GM12875 (cell line): ENCODE measurements around the gene KCNK4.

ENCODE experiments used
- H3K4me3 ChIP-seq: one replicate; pipeline ENCODE4 v1.5.1; 2011; ENCODE audit warnings: low read depth, low read length, control low read depth
- TF ChIP-seq, protein P1 (sequence below): IDR thresholded peaks from 2 replicates; pipeline ENCODE4 v1.5.1; 2011; ENCODE audit warnings: low read depth, mild to moderate bottlenecking, control low read depth, inconsistent platforms, low read length, moderate library complexity, borderline replicate concordance; ENCODE audit not compliant: insufficient read depth

Gene KCNK4

GRCh38 chr11:64291262-64291751 is at the start of gene KCNK4:
Gene KCNK4, plus strand, starts transcription at chr11:64291302. Its CDS starts 1,717 bp downstream, at chr11:64293019.
- TF ChIP-seq, protein P1, sequence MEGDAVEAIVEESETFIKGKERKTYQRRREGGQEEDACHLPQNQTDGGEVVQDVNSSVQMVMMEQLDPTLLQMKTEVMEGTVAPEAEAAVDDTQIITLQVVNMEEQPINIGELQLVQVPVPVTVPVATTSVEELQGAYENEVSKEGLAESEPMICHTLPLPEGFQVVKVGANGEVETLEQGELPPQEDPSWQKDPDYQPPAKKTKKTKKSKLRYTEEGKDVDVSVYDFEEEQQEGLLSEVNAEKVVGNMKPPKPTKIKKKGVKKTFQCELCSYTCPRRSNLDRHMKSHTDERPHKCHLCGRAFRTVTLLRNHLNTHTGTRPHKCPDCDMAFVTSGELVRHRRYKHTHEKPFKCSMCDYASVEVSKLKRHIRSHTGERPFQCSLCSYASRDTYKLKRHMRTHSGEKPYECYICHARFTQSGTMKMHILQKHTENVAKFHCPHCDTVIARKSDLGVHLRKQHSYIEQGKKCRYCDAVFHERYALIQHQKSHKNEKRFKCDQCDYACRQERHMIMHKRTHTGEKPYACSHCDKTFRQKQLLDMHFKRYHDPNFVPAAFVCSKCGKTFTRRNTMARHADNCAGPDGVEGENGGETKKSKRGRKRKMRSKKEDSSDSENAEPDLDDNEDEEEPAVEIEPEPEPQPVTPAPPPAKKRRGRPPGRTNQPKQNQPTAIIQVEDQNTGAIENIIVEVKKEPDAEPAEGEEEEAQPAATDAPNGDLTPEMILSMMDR: no peak
- no peak within 1 kb of the TSS for H3K4me3 ChIP-seq

GRCh38 chr11:64241491-64242374 is 49.4 kb upstream of the KCNK4 start:
- TF ChIP-seq, protein P1: no peak
- peak overlapping the region; percentile 69 for H3K4me3 ChIP-seq

- TF ChIP-seq, protein P1: no peak
- no peak overlapping the region for H3K4me3 ChIP-seq
Observed at GRCh38 chr11:64243236-64243854, 47.8 kb upstream of the KCNK4 start.

DNA sequence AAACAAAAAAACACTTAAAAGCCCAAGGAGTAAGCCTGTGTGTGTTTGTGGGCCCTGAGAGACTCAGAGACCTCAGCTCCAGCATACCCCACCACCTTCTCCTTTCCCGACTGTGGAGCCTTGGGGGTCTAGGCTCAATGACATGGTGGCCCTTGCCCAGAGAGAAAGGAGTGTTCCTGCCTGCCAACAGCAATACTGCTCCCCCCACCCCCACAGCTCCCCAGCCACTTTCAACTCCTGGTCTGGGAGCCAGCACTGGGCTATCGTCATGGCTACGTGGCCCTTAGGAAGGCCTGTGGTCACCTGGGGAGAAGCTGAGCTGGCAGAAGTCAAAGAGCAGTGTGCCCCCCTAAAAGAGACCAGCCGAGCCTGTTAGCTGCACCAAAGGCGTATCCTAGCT is 47.0 kb upstream of the KCNK4 start:
- TF ChIP-seq, protein P1: no peak
- no peak overlapping the region for H3K4me3 ChIP-seq

DNA sequence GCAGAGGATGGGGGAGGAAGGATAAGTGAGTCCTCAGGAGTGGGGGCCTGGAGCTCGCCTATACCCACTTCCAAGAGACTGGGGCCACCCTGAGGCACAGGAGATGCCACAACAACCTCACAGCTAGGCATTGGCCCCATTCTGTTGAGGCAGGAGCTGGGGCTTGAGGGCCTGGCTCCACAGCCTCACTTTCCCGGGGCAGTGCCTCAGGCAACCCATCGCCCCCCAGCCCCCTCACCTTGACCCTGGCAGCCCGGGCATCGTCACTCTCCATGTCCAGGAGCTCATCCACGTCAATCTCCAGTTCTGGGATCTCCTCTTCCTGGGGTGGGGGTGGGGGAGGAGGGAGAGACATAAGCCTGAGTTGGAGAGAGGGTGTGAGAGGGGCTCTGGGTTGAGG is 46.1 kb upstream of the KCNK4 start:
- H3K4me3 ChIP-seq: peak overlapping the region; percentile 66
- TF ChIP-seq, protein P1: no peak

DNA sequence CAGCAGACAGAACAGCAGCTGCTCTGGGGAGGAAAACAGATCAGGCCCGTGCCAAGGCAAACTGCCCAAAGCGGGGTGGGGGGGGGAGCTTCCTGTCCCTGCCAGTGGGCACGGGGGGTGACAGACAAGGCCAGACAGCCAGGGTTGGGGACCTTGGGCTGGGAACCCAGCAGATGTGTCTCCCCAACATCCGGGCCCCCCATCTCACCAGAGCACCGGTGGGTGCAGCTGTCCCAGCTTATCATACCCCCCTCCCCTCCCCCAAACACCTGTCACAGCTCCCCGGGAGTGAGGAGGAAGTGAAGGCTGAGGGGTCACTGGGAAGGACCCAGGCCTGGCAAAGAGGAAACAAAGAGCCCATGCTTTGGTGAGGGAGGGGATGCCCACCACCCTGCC is 45.7 kb upstream of the KCNK4 start:
- TF ChIP-seq, protein P1: no peak
- peak overlapping the region; percentile 66 for H3K4me3 ChIP-seq
